Islet of Langerhans (tissue), 1 donor: Measurements from ENCODE around the gene RACK1.
"Not testable (repeated sequence)": the region's sequence is repeated elsewhere in the genome, so short reads cannot be mapped to it uniquely, and the experiment has no call there.

ENCODE experiments used
- FAIRE-seq: peaks from one replicate; lab custom pipeline; 2011; peaks lifted over from hg19 to GRCh38; lab: Jason Lieb, UNC

Gene RACK1

GRCh38 chr5:181243564-181244343 lies at the start of gene RACK1:
RACK1 (minus strand) TSS chr5:181243906; CDS start chr5:181243800, 106 bp downstream.
- FAIRE-seq: no peak

- FAIRE-seq: not testable (repeated sequence)
Measured at GRCh38 chr5:181287331-181287730, 43.6 kb upstream of the RACK1 start.

- FAIRE-seq: not testable (repeated sequence)
Measured at GRCh38 chr5:181285962-181286705, 42.4 kb upstream of the RACK1 start.

- not testable (repeated sequence) for FAIRE-seq
Measured at GRCh38 chr5:181283841-181284755, 40.4 kb upstream of the RACK1 start.

- FAIRE-seq: no peak
Measured at GRCh38 chr5:181283347-181283746, 39.6 kb upstream of the RACK1 start.

GRCh38 chr5:181282874-181283273 lies 39.2 kb upstream of the RACK1 start:
- no peak for FAIRE-seq

- not testable (repeated sequence) for FAIRE-seq
Measured at GRCh38 chr5:181282415-181282814, 38.7 kb upstream of the RACK1 start.

GRCh38 chr5:181281984-181282316 lies 38.2 kb upstream of the RACK1 start:
- FAIRE-seq: no peak

GRCh38 chr5:181281077-181281983 lies 37.6 kb upstream of the RACK1 start:
- no peak for FAIRE-seq

GRCh38 chr5:181280251-181280762 lies 36.6 kb upstream of the RACK1 start:
- no peak for FAIRE-seq

- FAIRE-seq: not testable (repeated sequence)
Measured at GRCh38 chr5:181273433-181273744, 29.7 kb upstream of the RACK1 start.

- FAIRE-seq: no peak
Measured at GRCh38 chr5:181271081-181271480, 27.4 kb upstream of the RACK1 start.

- not testable (repeated sequence) for FAIRE-seq
Measured at GRCh38 chr5:181267907-181268306, 24.2 kb upstream of the RACK1 start.

- FAIRE-seq: not testable (repeated sequence)
Measured at GRCh38 chr5:181267291-181267904, 23.7 kb upstream of the RACK1 start.

GRCh38 chr5:181265092-181265671 lies 21.5 kb upstream of the RACK1 start:
- no peak for FAIRE-seq

GRCh38 chr5:181263633-181264032 lies 19.9 kb upstream of the RACK1 start:
- no peak for FAIRE-seq

- no peak for FAIRE-seq
Measured at GRCh38 chr5:181261320-181262049, 17.8 kb upstream of the RACK1 start.

- FAIRE-seq: no peak
Measured at GRCh38 chr5:181260720-181261319, 17.1 kb upstream of the RACK1 start, which contains the start of gene TRIM52. TRIM52 (minus strand) TSS chr5:181261143; CDS start chr5:181260813, 330 bp downstream.
